ENCODE data around the gene RCN1.
"Not testable (repeated sequence)": the region's sequence is repeated elsewhere in the genome, so short reads cannot be mapped to it uniquely, and the experiment has no call there.

RCN1 gene

GRCh38 chr11:32059686-32060462 lies 31.0 kb upstream of the RCN1 start:
- Histone ChIP-seq H2AFZ (no peak overlapping the region), H3K9me3 (ENCODE audit: control insufficient read depth, low read length) (no peaks in the 10 kb centered on the region), H3K4me2 (ENCODE audit: low read length) (no peak overlapping the region), H3K4me3 (ENCODE audit: low read depth, low read length) (no peak overlapping the region), H3K9ac (no peak overlapping the region), H3K27ac (no peak overlapping the region), H3K4me1 (no peaks in the 10 kb centered on the region), H3K27me3 (ENCODE audit: control insufficient read depth, insufficient read depth, low read length) (no peaks in the 10 kb centered on the region), H3K36me3 (ENCODE audit: control insufficient read depth, insufficient read depth, low read length) (no peaks in the 10 kb centered on the region), H3K79me2 (no peaks in the 10 kb centered on the region)
- no peak for TF ChIP-seq CTCF (IDR thresholded peaks at IDR 0.05)

GRCh38 chr11:32062540-32062939 lies 28.3 kb upstream of the RCN1 start:
- no peak overlapping the region for H3K4me3 ChIP-seq (ENCODE audit: low read depth, low read length)
- H3K36me3 ChIP-seq (ENCODE audit: control insufficient read depth, insufficient read depth, low read length) = no peaks in the 10 kb centered on the region
- H3K9me3 ChIP-seq (ENCODE audit: control insufficient read depth, low read length) = no peaks in the 10 kb centered on the region
- no peaks in the 10 kb centered on the region for H3K27me3 ChIP-seq (ENCODE audit: control insufficient read depth, insufficient read depth, low read length)
- no peak overlapping the region for H2AFZ ChIP-seq
- no peaks in the 10 kb centered on the region for H3K4me1 ChIP-seq
- H3K4me2 ChIP-seq (ENCODE audit: low read length) = no peak overlapping the region
- H3K9ac ChIP-seq = no peak overlapping the region
- H3K27ac ChIP-seq = no peak overlapping the region
- H3K79me2 ChIP-seq = no peaks in the 10 kb centered on the region
- no peak for TF ChIP-seq CTCF (IDR thresholded peaks at IDR 0.05)

- not testable (repeated sequence) for H3K9me3 ChIP-seq (ENCODE audit: control insufficient read depth, low read length); H3K27me3 ChIP-seq (ENCODE audit: control insufficient read depth, insufficient read depth, low read length); H2AFZ ChIP-seq; H3K9ac ChIP-seq; H3K27ac ChIP-seq; H3K4me2 ChIP-seq (ENCODE audit: low read length); H3K4me3 ChIP-seq (ENCODE audit: low read depth, low read length); H3K4me1 ChIP-seq; H3K79me2 ChIP-seq; H3K36me3 ChIP-seq (ENCODE audit: control insufficient read depth, insufficient read depth, low read length)
These were observed 27.8 kb upstream of the RCN1 start for GRCh38 chr11:32063031-32063430.

GRCh38 chr11:32065865-32066629 lies 24.8 kb upstream of the RCN1 start:
- TF ChIP-seq CTCF (IDR thresholded peaks at IDR 0.05) = no peak
- H3K36me3 ChIP-seq (ENCODE audit: control insufficient read depth, insufficient read depth, low read length) = no peaks in the 10 kb centered on the region
- no peak overlapping the region for H3K9ac ChIP-seq
- H3K4me1 ChIP-seq = no peaks in the 10 kb centered on the region
- no peaks in the 10 kb centered on the region for H3K9me3 ChIP-seq (ENCODE audit: control insufficient read depth, low read length)
- no peak overlapping the region for H3K4me2 ChIP-seq (ENCODE audit: low read length)
- H3K79me2 ChIP-seq = no peaks in the 10 kb centered on the region
- no peaks in the 10 kb centered on the region for H3K27me3 ChIP-seq (ENCODE audit: control insufficient read depth, insufficient read depth, low read length)
- H3K4me3 ChIP-seq (ENCODE audit: low read depth, low read length) = no peak overlapping the region
- H2AFZ ChIP-seq = no peak overlapping the region
- H3K27ac ChIP-seq = no peak overlapping the region

GRCh38 chr11:32068134-32068870 lies 22.6 kb upstream of the RCN1 start:
- Histone ChIP-seq H3K4me3 (ENCODE audit: low read depth, low read length) (no peak overlapping the region), H3K9ac (no peak overlapping the region), H3K4me2 (ENCODE audit: low read length) (no peak overlapping the region), H3K36me3 (ENCODE audit: control insufficient read depth, insufficient read depth, low read length) (no peaks in the 10 kb centered on the region), H3K27ac (no peak overlapping the region), H3K79me2 (no peaks in the 10 kb centered on the region), H3K4me1 (no peaks in the 10 kb centered on the region), H2AFZ (no peak overlapping the region), H3K9me3 (ENCODE audit: control insufficient read depth, low read length) (no peaks in the 10 kb centered on the region), H3K27me3 (ENCODE audit: control insufficient read depth, insufficient read depth, low read length) (no peaks in the 10 kb centered on the region)
- no peak for TF ChIP-seq CTCF (IDR thresholded peaks at IDR 0.05)
